Osteocyte (in vitro differentiated cells): Measurements from ENCODE around the gene ERGIC3. TPM values are rescaled to one million over a fixed set of nuclear protein-coding genes. Genes with fewer than 3 reads are reported as not detected.
"Not testable (repeated sequence)": the region's sequence is repeated elsewhere in the genome, so short reads cannot be mapped to it uniquely, and the experiment has no call there.

Experiments used
- DNase-seq: peaks from one replicate; pipeline ENCODE4 v3.0.0; 2021; ENCODE audit warnings: mixed read lengths; ENCODE audit not compliant: unreplicated experiment; ENCODE audit errors: extremely low spot score
- H3K27ac Mint-ChIP-seq: one replicate; pipeline ENCODE4 v1.8.0; 2021; ENCODE audit warnings: mild to moderate bottlenecking, mixed read lengths; ENCODE audit not compliant: unreplicated experiment
- H3K27me3 Mint-ChIP-seq: one replicate; pipeline ENCODE4 v1.8.0; 2021; ENCODE audit warnings: mixed read lengths; ENCODE audit not compliant: unreplicated experiment
- H3K36me3 Mint-ChIP-seq: one replicate; pipeline ENCODE4 v1.8.0; 2021; ENCODE audit warnings: mixed read lengths; ENCODE audit not compliant: unreplicated experiment
- H3K4me1 Mint-ChIP-seq: one replicate; pipeline ENCODE4 v1.8.0; 2021; ENCODE audit warnings: mixed read lengths; ENCODE audit not compliant: unreplicated experiment
- H3K4me3 Mint-ChIP-seq: one replicate; pipeline ENCODE4 v1.8.0; 2021; ENCODE audit warnings: mild to moderate bottlenecking, moderate library complexity, mixed read lengths; ENCODE audit not compliant: unreplicated experiment
- H3K9me3 Mint-ChIP-seq: one replicate; pipeline ENCODE4 v1.8.0; 2021; ENCODE audit warnings: mixed read lengths; ENCODE audit not compliant: unreplicated experiment
- total RNA-seq: library from RNA; stranded (reverse); gene quantifications from 2 replicates; pipeline ENCODE4 v1.2.1, GENCODE V29; 2021
- TF ChIP-seq, protein P1 (sequence below): fragments of 200-600 bp; sonication (generic); IDR thresholded peaks from 2 replicates; pipeline ENCODE4 v1.5.0; 2021; ENCODE audit warnings: antibody characterized with exemption, mild to moderate bottlenecking, moderate library complexity

Gene ERGIC3
- total RNA-seq, 1 donor from 2014 or later, result 313 TPM

DNA sequence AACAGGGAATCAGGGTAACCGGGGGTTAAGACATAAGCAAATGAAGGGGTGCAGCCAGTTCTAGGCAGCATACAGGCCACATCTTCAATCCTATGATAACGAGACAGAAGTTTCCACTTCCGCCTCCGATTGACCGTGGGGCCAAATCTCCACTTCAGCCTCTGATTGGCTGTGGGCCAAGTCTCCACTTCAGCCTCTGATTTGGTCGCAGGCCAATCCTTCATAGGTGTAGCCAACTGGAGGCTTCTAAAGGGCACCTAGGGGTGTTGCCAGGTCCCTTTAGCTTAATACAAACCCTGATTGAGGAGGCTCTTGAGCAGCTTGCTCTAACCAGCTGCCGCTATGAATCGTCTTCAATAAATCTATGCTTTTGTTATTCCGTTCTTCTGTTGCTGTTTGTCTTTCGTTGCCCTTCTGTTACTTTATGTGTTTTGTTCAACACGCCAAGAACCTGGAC is 2.1 kb upstream of the ERGIC3 start:
- no peaks in the 10 kb centered on the region for H3K9me3 Mint-ChIP-seq
- TF ChIP-seq, protein P1, sequence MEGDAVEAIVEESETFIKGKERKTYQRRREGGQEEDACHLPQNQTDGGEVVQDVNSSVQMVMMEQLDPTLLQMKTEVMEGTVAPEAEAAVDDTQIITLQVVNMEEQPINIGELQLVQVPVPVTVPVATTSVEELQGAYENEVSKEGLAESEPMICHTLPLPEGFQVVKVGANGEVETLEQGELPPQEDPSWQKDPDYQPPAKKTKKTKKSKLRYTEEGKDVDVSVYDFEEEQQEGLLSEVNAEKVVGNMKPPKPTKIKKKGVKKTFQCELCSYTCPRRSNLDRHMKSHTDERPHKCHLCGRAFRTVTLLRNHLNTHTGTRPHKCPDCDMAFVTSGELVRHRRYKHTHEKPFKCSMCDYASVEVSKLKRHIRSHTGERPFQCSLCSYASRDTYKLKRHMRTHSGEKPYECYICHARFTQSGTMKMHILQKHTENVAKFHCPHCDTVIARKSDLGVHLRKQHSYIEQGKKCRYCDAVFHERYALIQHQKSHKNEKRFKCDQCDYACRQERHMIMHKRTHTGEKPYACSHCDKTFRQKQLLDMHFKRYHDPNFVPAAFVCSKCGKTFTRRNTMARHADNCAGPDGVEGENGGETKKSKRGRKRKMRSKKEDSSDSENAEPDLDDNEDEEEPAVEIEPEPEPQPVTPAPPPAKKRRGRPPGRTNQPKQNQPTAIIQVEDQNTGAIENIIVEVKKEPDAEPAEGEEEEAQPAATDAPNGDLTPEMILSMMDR, result no peak
- peaks cover 6% of the 10 kb centered on the region for H3K36me3 Mint-ChIP-seq
- no peak overlapping the region for H3K27ac Mint-ChIP-seq
- H3K4me3 Mint-ChIP-seq, result no peak overlapping the region
- H3K4me1 Mint-ChIP-seq, result peaks cover 18% of the 10 kb centered on the region
- peaks cover 3% of the 10 kb centered on the region for H3K27me3 Mint-ChIP-seq
- DNase-seq, result no peak

DNA sequence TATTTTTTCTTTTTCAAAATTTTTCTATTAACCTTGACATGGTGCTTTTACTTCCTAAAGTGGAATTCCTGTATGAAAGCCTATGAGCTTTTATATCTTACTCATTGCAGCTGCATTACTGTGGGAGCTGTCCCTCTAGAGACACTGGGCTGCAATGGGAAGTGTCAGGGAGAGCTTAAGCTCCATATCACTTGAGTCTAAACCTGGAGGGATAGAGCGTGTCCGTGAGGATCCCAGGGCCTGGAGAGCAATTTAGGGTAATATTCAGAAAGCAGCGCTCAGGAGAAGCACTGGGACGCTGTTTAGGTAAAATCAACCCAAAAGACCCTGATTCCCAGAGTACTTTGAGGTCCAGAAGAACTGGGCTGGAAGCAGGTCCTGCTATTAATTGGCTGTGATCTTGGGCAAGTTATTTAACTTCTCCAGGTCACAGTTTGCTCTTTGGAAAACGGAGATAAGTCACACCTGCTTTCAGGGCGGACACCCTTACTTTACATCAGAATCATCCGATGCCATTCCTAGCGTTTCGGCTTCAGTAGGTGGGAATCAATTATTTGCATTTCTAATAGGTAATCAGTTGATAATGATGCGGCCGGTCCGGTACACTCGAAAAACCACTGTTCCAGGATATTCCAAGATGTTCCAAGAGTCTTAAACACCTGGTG is 628 bp upstream of the ERGIC3 start:
- Mint-ChIP-seq H3K4me3 (peak overlapping the region; percentile 90), H3K36me3 (peaks cover 6% of the 10 kb centered on the region)

DNA sequence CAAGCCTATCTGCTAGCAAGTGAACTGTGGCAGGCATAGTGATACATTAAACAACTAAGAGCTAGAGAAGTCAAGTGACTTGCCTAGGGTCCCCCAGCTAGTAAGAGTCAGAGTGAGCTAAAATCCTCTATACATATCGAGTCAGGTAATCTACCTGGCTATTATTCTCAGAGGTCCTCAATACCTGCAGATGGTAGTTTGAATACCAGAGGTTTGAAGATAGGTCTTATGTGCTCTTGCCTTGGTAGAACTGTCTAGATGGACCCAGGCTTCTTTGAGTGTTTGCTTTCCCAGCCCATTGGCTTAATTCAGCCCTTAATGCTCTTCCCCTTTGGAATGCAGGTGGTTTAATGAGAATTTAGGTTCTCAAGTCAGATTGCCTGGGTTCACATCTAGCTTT is 1.1 kb downstream of the ERGIC3 start:
- no peak overlapping the region for H3K27ac Mint-ChIP-seq
- no peaks in the 10 kb centered on the region for H3K9me3 Mint-ChIP-seq
- H3K4me3 Mint-ChIP-seq, result peak overlapping the region; percentile 90
- H3K36me3 Mint-ChIP-seq, result peaks cover 6% of the 10 kb centered on the region
- H3K27me3 Mint-ChIP-seq, result no peaks in the 10 kb centered on the region
- TF ChIP-seq, protein P1, result no peak
- peaks cover 18% of the 10 kb centered on the region for H3K4me1 Mint-ChIP-seq
- DNase-seq, result no peak

More for the DNA sequence above, 628 bp upstream of the ERGIC3 start:
- peak overlapping the region; percentile 60 for H3K27ac Mint-ChIP-seq
- TF ChIP-seq, protein P1, result no peak
- H3K9me3 Mint-ChIP-seq, result no peaks in the 10 kb centered on the region
- peaks cover 18% of the 10 kb centered on the region for H3K4me1 Mint-ChIP-seq
- no peaks in the 10 kb centered on the region for H3K27me3 Mint-ChIP-seq
- DNase-seq, result no peak

DNA sequence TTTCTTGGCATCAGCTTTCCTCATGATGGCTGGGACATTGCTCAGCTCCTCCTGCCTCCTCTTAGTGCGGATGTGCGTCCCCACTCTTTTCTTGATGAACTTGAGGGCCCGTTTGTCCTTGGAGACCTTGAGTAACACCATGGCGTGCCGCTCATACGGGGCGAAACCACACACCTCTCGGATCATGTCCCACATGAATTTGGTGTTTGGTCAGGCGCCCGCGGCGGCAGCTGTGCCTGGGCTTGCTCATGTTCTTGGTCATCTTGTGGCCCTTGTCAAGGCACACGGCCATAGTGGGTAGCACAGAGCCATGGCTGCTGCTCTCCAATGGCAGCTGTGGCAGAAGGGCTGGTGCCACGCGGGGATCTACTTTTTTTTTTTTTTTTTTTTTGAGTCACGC is 2.6 kb downstream of the ERGIC3 start:
- Mint-ChIP-seq H3K27me3 (no peaks in the 10 kb centered on the region), H3K27ac (no peak overlapping the region), H3K4me3 (no peak overlapping the region), H3K36me3 (peaks cover 14% of the 10 kb centered on the region), H3K9me3 (no peaks in the 10 kb centered on the region), H3K4me1 (peaks cover 18% of the 10 kb centered on the region)
- TF ChIP-seq, protein P1, result no peak
- DNase-seq, result no peak

DNA sequence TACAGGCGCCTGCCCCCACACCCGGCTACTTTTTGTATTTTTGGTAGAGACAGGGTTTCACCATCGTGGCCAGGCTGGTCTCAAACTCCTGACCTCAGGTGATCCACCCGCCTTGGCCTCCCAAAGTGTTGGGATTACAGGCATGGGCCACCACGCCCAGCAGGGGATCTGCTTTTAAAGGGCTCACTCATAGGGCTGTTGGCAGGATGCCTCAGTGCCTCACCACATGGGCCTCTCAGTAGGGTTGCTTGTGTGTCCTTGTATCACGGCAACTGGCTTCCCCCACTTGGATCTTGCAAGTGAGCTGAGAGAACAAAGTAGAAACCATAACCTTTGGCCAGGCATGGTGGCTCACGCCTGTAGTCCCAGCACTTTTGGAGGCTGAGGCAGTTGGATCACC is 3.1 kb downstream of the ERGIC3 start:
- H3K4me1 Mint-ChIP-seq, result peaks cover 18% of the 10 kb centered on the region
- H3K27me3 Mint-ChIP-seq, H3K9me3 Mint-ChIP-seq, DNase-seq, H3K27ac Mint-ChIP-seq, H3K4me3 Mint-ChIP-seq: not testable (repeated sequence)
- peaks cover 16% of the 10 kb centered on the region for H3K36me3 Mint-ChIP-seq
